Cardiac fibroblast (primary cell): ENCODE measurements around the gene FADS6.

ENCODE experiments used
- DNase-seq, 2 donors: peaks; one replicate each; pipeline versions ENCODE4 v3.0.0 to v3.0.0-alpha.2; 2010; ENCODE audit warnings: low read depth in 2 of 2
- H3K4me3 ChIP-seq, 2 donors: replicated peaks in 1 of 2; 1 replicate in 1 of 2; 2 replicates in 1 of 2; pipeline ENCODE4 v1.5.1; 2011; ENCODE audit warnings: low read depth in 2 of 2, low read length in 2 of 2, mild to moderate bottlenecking in 2 of 2, moderate library complexity in 1 of 2
- TF ChIP-seq, protein P1 (sequence below): IDR thresholded peaks from one replicate; pipeline ENCODE4 v1.5.1; 2011; ENCODE audit warnings: low read depth, mild to moderate bottlenecking, low read length, inconsistent platforms

FADS6 gene

DNA sequence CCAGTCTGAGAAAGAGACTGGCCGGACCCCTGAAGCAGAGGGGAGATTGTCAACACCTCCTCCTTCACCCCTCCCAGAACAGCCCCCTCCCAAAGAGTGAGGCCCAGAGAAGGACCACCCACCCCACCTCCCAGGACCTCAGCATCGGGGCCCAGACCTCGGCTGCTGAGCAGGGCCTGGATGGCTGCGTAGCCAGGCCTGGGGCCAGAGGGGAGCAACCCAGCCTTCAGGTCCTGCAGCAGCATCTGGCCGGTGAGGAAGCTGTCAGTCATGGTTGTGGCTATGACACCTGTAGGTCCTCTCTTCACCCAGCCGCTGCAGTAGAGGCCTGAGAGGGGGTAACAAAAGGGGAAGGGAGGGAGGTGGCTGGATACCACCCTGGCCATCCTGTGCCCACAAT lies 30.5 kb downstream of the FADS6 start:
- TF ChIP-seq, protein P1, sequence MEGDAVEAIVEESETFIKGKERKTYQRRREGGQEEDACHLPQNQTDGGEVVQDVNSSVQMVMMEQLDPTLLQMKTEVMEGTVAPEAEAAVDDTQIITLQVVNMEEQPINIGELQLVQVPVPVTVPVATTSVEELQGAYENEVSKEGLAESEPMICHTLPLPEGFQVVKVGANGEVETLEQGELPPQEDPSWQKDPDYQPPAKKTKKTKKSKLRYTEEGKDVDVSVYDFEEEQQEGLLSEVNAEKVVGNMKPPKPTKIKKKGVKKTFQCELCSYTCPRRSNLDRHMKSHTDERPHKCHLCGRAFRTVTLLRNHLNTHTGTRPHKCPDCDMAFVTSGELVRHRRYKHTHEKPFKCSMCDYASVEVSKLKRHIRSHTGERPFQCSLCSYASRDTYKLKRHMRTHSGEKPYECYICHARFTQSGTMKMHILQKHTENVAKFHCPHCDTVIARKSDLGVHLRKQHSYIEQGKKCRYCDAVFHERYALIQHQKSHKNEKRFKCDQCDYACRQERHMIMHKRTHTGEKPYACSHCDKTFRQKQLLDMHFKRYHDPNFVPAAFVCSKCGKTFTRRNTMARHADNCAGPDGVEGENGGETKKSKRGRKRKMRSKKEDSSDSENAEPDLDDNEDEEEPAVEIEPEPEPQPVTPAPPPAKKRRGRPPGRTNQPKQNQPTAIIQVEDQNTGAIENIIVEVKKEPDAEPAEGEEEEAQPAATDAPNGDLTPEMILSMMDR = no peak
- DNase-seq = no peak
- no peak overlapping the region for H3K4me3 ChIP-seq

DNA sequence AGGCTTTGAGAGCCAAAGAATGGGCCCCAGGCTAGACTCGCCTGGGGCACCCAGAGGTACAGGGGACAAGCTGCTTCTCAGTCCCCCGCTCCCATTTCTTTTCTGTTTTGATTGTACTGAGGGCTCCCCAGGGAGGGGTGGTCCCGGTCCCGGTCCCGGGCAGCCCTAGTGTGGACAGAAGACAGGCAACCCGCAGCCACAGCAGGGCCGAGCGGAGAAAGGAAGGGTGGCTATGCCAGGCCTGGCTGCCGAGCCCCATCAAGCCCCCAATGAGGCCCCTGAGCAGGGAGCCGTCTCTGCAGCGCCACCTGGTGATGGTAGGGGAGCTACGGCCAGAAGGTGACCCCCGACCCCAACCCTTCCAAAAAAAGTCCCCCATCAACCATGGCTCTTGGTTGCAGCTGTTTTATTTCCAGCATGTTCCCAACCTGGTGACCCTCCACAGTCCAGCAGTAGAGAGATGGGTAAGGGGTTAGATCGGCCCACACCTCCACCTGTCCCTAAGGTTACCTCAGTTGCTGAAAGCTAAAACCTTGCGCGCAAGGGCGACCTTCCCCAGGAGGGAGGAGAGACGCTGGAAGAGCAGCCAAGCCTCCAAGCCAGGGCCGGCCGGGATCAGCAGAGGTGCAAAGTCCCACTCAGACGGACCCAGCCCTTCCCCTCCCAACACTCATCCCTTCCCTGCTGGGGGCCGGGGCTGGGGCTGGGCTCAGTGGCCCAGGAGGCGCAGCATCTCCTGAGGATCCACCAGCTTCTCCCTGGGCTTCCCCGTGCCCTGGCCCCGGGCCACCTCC lies 31.1 kb downstream of the FADS6 start:
- TF ChIP-seq, protein P1 = peak; percentile 68
- H3K4me3 ChIP-seq = no peak overlapping the region
- peak; percentile 41 to 57 for DNase-seq

- no peak overlapping the region for H3K4me3 ChIP-seq
- TF ChIP-seq, protein P1 = no peak
- no peak for DNase-seq
Observed at GRCh38 chr17:74861662-74862107, 31.7 kb downstream of the FADS6 start.

- H3K4me3 ChIP-seq = no peak overlapping the region
- no peak for DNase-seq
- TF ChIP-seq, protein P1 = no peak
Observed at GRCh38 chr17:74860872-74861661, 32.4 kb downstream of the FADS6 start.

GRCh38 chr17:74860229-74860871 lies 33.1 kb downstream of the FADS6 start:
- TF ChIP-seq, protein P1 = no peak
- no peak for DNase-seq
- no peak overlapping the region for H3K4me3 ChIP-seq

DNA sequence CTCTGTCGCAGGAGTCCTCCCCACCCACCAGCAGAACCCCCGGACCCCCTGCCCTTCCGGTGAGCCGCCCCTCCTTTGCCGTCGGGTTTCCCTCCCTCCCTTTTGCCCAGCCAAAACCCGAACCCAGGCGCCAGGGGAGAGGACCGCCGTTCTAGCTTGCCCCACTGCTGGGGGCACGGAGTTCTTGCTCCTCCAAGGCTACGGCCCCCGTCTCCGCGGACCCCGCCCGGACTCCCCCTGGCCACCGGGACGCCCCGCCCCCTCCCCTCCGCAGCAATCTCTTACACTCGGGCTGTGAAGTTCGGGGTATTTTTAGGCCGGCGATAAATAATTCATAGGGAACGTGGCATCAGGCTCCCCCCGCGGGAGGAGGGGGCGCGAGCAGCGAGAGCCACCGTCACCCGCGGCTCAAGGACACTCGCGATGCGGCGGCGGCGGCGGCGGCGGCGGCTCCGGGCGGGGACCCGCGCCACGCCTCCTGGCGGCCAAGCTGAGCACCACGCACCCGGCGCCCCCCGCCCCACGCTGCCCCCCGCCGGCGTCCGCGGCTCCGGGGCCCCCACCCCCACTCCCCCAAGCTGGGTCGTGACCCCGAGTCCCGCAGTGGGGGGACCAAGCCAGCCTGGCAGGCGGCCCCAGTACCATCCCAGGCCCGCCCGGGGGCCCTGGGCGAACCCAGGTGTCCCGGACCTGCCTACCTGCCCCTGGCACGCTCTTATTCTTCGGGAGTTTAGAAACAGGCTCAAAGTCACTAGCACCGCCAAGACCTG lies 33.8 kb downstream of the FADS6 start, which contains the start of gene GRIN2C:
Gene GRIN2C (minus strand): TSS at position 427 of the 770 bp plus-strand sequence. CDS start 4,793 bp downstream, outside the sequence.
- H3K4me3 ChIP-seq = no peak within 1 kb of the TSS
- TF ChIP-seq, protein P1 = no peak
- no peak for DNase-seq
